ENCODE data around the gene PUS1.

PUS1 gene

GRCh38 chr12:131903270-131904255 is 25.5 kb upstream of the PUS1 start:
- DNase-seq: no peak

GRCh38 chr12:131904346-131904745 is 24.7 kb upstream of the PUS1 start:
- DNase-seq: no peak

- DNase-seq: no peak
Measured at GRCh38 chr12:131905081-131905629, 23.9 kb upstream of the PUS1 start.

- DNase-seq: no peak
Measured at GRCh38 chr12:131905630-131906091, 23.4 kb upstream of the PUS1 start.

- DNase-seq: no peak
Measured at GRCh38 chr12:131907379-131908091, 21.5 kb upstream of the PUS1 start.

GRCh38 chr12:131908092-131909080 is 20.7 kb upstream of the PUS1 start:
- DNase-seq: no peak

- DNase-seq: no peak
Measured at GRCh38 chr12:131909081-131909751, 19.9 kb upstream of the PUS1 start.

- DNase-seq: no peak
Measured at GRCh38 chr12:131909752-131910219, 19.3 kb upstream of the PUS1 start.

- DNase-seq: no peak
Measured at GRCh38 chr12:131910302-131911027, 18.6 kb upstream of the PUS1 start.

GRCh38 chr12:131911028-131911650 is 17.9 kb upstream of the PUS1 start:
- DNase-seq: no peak

- no peak for DNase-seq
Measured at GRCh38 chr12:131911851-131912477, 17.1 kb upstream of the PUS1 start.

- no peak for DNase-seq
Measured at GRCh38 chr12:131912518-131913274, 16.4 kb upstream of the PUS1 start.

- no peak for DNase-seq
Measured at GRCh38 chr12:131913666-131914065, 15.4 kb upstream of the PUS1 start.

- no peak for DNase-seq
Measured at GRCh38 chr12:131914179-131914702, 14.8 kb upstream of the PUS1 start.

GRCh38 chr12:131915000-131915689 is 13.9 kb upstream of the PUS1 start:
- no peak for DNase-seq

- no peak for DNase-seq
Measured at GRCh38 chr12:131915823-131916222, 13.3 kb upstream of the PUS1 start.

- no peak for DNase-seq
Measured at GRCh38 chr12:131916306-131917138, 12.6 kb upstream of the PUS1 start.
